Choroid plexus epithelial cell (primary cell): ENCODE results near the gene DRC7.

Experiments used
- DNase-seq: peaks from one replicate; pipeline ENCODE4 v3.0.0-alpha.2; 2010; ENCODE audit warnings: low read depth
- H3K4me3 ChIP-seq: 2 replicates; pipeline ENCODE4 v1.5.1; 2011; ENCODE audit warnings: low read depth, mild to moderate bottlenecking, control low read depth, low read length, moderate library complexity
- CTCF ChIP-seq: conservative IDR thresholded peaks from 2 replicates; pipeline ENCODE4 v1.5.1; 2011; ENCODE audit warnings: low read depth, mild to moderate bottlenecking, control low read depth, inconsistent platforms, low read length, moderate library complexity

The DRC7 gene

GRCh38 chr16:57661510-57661909 lies 33.1 kb upstream of the DRC7 start:
- DNase-seq = no peak
- H3K4me3 ChIP-seq = no peak overlapping the region
- TF ChIP-seq CTCF = no peak

GRCh38 chr16:57661936-57662906 lies 32.4 kb upstream of the DRC7 start:
- TF ChIP-seq CTCF = no peak
- no peak overlapping the region for H3K4me3 ChIP-seq
- no peak for DNase-seq

- no peak for TF ChIP-seq CTCF
- no peak overlapping the region for H3K4me3 ChIP-seq
- DNase-seq = no peak
Measured at GRCh38 chr16:57663436-57663835, 31.2 kb upstream of the DRC7 start.

GRCh38 chr16:57663917-57664661 lies 30.5 kb upstream of the DRC7 start:
- TF ChIP-seq CTCF = no peak
- DNase-seq = no peak
- H3K4me3 ChIP-seq = no peak overlapping the region

GRCh38 chr16:57664662-57665025 lies 30.0 kb upstream of the DRC7 start:
- TF ChIP-seq CTCF = no peak
- no peak for DNase-seq
- H3K4me3 ChIP-seq = no peak overlapping the region

GRCh38 chr16:57665541-57665940 lies 29.1 kb upstream of the DRC7 start:
- DNase-seq = no peak
- no peak overlapping the region for H3K4me3 ChIP-seq
- no peak for TF ChIP-seq CTCF
